HG03060 (cell line): ENCODE measurements around the gene B4GALNT4.
"Not testable (repeated sequence)": the region's sequence is repeated elsewhere in the genome, so short reads cannot be mapped to it uniquely, and the experiment has no call there.

Source experiments
- ATAC-seq: cut with Tn5 transposase; IDR thresholded peaks from one replicate; pipeline ENCODE4 v1.9.1; 2021; ENCODE audit warnings: low read depth, moderate number of reproducible peaks; ENCODE audit not compliant: unreplicated experiment

Gene B4GALNT4

DNA sequence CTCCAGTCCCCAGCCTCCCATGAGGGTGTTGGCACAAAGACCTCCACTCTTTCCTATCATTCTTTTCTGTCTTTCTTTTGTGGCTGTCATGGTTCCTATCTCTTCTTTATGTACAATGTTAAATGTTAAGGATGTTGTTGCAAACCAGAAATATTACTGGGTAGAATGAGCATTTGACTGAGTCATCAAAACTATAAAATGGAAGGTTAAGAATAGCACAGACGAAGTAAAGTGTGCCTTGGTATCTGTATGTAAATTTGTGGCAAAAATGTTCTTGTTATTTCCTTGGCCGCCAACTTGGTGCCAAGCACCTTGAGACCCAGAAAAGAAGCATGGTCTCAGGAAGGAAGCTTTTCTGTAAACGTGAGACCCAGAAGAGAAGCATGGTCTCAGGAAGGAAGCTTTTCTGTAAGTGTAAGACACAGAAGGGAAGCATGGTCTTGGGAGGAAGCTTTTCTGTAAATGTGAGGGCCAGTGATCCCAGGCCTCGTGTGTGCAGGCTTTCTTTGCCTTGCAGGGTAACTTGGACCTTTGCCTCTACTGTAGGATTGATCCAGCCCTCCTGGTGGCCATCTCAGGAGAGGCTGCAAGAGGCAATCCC is 18.0 kb downstream of the B4GALNT4 start:
- no peak for ATAC-seq

DNA sequence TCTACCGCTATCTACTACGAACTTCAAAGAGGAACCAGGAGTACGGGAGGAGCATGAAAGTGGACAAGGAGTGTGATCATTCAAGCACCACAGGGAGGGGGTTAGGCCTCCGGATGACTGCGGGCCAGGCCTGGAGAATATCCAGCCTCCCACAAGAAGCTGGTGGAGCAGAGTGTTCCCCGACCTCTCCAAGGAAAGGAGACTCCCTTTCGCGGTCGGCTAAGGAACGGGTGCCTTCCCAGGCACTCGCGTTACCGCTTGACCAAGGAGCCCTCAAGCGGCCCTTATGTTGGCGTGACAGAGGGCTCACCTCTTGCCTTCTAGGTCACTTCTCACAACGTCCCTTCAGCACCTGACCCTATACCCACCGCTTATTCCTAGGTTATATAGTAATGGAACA is 20.1 kb downstream of the B4GALNT4 start:
- not testable (repeated sequence) for ATAC-seq

DNA sequence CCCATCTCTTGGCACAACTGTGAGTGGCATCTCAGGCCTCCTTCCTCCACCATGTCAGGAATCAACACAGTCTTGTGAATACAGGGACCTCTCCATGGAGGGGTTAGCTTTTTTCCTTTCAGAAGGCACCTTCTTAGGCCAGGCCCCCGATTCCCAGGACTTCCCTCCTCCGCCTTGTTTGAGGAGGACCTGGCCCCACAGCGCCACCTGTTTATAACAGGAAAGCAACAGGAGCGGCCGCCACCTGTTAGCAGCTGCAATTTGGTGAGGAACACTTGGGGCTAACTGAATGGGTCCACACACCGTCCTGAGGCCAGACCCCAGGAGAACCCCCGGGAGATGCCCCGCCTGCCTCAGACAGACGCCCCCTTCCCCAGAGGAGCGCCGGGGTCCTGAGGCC is 20.9 kb downstream of the B4GALNT4 start:
- ATAC-seq: no peak

DNA sequence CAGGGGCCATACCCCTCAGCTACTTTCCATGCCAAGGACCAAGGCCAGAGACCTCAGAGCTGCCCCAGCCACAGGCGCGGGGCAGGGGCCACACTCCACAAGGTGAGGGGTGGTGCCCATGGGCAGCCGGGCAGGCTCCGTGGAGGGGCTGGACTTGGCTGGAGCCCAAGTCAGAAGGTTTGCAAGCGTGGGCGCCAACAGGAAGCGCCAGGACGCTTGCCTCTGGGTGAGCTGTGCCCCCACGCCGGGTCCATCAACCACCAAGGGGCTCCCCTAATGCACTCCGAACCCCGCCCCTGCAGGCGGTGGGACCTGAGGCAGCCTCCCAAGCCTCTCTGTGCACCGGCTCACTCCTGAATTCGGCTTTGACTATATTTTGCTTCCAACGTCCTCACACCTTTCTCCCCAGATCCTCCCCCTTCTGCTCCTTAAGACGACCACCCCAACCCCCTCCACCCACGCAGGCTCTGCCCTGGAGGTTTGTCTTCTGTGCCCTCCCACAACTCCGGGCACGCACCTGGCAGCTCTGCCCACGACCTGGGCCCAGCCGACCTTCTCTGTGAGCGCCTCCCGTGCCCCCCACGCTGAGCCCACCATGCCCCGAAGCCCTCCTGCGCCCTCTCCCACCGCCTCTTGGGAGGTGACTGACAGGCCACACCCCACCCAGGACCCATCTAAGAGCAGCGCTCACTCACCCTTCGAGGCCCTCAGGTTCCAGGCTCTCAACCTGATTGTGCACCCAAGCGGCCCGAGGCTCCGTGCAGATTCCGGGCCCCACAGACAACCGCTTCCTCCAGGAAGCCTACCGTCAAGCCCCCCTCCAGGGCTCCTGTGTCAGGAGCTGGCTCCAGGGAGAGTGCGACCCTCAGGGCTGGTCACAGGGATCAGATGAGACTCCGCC is 22.1 kb downstream of the B4GALNT4 start:
- ATAC-seq: no peak

DNA sequence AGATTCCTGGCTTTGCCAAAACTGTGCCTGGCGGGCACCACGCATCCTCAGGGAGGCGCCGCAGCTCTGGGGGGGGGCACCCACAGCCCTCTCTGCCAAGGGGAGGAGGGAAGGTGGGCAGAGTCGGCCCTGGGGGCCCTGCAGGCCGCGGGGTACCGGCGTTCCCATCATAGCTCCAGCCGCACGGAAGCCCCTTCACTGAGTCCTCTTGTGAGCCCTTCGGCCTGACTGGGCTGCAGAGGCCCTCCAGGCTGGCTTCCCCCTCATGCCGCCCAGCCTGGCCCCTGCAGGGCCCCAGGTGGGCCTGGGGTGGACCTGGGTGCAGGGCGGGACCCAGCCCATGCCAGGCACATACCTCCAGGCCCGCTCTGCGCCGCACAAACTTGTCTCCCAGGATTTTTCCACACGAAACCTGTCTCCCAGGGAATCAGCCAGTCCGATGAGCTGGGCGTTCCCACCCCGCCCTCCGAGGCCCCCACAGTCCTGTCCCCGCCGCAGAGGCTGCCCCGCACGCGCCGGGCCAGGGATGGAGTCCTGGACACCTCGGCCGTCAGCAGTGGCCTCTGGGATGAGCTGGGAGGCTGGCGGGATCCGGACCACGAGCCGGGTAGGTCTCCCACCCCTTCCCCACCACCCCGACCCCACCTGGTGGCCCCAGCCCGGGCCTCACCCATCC is 22.9 kb downstream of the B4GALNT4 start:
- ATAC-seq: no peak

DNA sequence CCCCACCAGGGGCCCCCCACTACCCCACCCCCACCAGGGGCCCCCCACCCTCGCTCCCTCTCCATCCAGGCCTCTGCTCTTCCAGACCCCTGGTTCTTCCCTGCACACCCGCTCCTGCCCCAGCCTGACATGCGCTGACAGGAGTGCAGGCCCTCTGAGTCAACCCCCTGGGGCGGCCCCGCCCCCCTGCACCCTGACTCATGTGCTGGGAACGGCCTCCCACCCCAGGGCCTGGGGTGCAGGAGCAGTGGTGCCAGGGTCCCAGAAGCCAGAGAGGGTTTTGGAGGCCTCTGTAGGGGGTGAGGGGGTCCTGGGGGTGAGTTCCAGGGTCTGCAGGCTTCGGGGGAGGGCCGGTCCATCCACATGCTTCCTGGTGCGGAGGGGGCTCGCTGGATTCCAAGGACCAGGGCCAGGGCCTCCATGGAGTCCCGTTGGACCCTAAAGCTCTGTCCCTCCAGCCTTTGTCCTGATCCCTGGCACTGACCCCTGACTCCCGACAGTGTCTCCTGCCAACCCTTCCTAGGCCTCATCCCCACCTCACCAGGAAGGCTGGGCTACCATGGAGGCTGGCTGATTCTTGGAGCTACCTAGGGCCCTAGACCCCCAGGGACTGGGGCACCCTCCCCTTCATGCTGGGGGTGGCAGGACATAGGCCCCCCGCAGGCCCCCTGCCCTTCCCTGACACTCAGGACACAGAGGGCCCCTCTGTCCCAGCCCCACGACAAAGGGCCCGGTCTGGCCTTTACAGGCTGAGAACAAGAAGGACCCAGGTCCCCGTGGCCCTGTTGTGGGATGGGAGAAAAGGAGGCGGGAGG is 24.1 kb downstream of the B4GALNT4 start:
- no peak for ATAC-seq

DNA sequence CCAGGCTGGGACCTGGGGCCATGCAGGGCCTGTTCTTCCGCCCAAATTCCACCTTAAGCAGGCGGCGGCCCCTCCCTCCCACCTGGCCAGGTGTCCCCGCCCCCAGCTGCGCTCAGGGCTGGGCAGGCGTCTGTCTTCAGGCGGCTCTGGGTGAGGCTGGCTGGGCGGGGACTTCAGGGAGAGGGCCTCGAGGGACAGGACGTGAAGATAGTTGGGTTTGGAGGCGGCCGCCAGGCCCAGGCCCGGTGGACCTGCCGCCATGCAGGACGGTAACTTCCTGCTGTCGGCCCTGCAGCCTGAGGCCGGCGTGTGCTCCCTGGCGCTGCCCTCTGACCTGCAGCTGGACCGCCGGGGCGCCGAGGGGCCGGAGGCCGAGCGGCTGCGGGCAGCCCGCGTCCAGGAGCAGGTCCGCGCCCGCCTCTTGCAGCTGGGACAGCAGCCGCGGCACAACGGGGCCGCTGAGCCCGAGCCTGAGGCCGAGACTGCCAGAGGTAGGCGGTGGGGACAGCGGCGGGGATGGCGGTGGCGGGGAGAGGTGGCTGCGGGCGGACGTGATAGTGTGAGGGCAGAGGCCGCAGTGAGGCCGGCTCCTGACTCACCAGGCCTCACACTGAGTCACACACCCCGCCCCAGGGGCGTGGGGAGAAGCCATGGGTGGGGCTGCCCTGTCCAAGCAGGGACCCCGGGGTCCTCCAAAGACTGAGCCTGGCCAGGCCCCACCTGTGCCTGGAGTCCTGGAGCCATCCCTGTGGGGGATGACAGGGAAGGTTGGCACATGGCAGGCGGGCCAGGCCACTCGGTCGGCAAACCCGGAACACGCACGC is 24.9 kb downstream of the B4GALNT4 start, which contains the start of gene PKP3:
PKP3 (plus strand) TSS at position 176 of the 824 bp plus-strand sequence; CDS start at position 260, 84 bp downstream.
- no peak for ATAC-seq

DNA sequence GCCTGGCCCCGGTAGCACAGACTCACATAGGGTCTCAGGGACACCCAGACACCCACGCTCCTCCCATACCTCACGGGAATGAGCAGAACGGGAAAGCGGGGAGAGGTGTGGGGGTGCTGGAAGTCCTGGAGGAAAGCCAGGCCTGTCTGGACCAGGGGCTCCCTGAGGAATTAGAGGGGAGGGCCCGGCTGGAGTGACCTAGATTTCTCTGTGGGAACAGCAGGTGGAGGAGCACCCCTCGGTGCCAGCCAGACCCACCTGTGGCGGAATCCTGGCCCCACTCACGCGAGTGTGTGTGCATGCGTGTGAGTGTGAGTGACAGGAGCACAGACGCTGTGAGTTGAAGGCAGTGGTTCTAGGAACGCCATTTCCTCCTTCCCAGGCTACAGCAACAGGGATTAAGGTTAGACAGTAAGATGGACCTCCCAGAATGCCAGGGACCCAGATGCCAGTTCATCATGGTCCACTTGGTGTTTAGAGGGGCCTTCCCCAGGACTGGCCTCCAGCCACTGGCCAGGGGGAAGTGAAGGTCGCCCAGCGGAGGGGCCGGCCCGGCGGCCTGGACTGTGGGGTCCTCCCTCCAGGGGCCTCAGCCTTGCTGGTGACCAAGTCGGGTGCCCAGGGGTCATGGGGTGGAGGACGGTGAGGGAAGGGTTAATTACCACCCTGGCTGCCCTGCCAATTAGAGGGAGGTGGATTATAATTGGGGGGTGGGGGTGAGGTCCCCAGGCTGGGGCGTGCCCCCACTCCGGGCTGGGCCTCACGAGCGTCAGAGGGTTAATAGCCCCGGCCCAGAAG is 25.8 kb downstream of the B4GALNT4 start:
- no peak for ATAC-seq

DNA sequence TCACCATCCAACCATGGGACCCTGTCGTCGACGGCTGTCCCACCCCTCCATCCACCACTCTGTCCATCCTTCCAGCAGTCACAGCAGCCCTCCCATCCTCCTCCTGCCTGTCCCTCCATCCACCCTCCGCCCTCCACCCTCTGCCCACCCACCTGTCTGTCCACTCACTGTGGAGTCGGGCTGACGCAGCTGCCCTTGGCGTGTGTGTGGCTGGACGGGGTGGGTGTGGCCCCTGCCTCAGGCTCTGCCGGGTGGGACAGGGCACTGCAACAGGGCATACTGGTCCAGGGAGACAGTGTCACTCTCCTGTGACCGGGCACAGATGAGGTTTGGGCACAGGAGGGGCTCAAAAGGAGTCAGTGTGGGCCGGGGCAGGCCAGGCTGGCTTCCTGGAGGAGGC is 26.6 kb downstream of the B4GALNT4 start:
- no peak for ATAC-seq

DNA sequence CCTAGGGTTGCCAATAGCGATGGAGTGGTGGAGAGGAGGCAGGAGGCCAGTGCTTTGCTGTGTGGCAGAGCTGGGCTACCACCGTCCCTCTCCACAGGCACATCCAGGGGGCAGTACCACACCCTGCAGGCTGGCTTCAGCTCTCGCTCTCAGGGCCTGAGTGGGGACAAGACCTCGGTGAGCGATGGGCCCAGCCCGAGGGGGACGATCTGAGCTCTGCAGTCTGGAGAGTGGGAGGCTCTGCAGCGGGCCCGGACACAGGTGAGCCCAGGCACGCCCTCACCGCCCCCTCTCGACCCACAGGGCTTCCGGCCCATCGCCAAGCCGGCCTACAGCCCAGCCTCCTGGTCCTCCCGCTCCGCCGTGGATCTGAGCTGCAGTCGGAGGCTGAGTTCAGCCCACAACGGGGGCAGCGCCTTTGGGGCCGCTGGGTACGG is 27.2 kb downstream of the B4GALNT4 start:
- ATAC-seq: no peak

DNA sequence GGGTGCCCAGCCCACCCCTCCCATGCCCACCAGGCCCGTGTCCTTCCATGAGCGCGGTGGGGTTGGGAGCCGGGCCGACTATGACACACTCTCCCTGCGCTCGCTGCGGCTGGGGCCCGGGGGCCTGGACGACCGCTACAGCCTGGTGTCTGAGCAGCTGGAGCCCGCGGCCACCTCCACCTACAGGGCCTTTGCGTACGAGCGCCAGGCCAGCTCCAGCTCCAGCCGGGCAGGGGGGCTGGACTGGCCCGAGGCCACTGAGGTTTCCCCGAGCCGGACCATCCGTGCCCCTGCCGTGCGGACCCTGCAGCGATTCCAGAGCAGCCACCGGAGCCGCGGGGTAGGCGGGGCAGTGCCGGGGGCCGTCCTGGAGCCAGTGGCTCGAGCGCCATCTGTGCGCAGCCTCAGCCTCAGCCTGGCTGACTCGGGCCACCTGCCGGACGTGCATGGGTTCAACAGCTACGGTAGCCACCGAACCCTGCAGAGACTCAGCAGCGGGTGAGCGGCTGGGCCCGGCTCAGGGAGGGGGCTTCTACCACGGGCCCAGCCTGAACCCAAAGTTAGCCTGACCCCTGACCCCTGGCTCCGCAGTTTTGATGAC is 27.7 kb downstream of the B4GALNT4 start:
- no peak for ATAC-seq

DNA sequence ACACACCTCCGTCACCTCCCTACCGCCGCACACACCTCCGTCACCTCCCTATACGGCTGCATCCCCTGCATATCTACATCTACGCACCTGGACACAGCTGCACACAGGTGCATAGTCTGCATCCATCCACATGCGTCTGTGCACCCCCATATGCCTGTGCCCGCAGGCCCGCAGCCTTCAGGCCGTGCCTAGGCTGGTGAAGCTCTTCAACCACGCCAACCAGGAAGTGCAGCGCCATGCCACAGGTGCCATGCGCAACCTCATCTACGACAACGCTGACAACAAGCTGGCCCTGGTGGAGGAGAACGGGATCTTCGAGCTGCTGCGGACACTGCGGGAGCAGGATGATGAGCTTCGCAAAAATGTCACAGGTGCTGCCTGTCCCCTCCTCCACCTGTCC is 29.5 kb downstream of the B4GALNT4 start:
- no peak for ATAC-seq

DNA sequence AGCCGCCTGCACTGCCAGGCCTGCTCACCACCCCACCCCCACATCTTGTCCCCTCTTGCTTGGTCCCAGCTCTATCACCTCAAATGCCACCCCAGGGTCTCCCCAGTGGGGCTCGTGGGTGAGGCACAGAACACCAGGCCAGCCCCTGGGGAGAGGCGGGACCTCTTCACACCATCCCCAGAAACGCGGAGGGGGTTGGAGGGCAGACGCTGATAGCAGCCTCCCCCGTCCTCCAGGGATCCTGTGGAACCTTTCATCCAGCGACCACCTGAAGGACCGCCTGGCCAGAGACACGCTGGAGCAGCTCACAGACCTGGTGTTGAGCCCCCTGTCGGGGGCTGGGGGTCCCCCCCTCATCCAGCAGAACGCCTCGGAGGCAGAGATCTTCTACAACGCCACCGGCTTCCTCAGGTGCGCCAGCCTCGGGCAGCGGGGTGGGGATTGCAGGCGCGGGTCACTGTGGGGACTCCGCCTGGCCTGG is 30.5 kb downstream of the B4GALNT4 start:
- ATAC-seq: no peak

DNA sequence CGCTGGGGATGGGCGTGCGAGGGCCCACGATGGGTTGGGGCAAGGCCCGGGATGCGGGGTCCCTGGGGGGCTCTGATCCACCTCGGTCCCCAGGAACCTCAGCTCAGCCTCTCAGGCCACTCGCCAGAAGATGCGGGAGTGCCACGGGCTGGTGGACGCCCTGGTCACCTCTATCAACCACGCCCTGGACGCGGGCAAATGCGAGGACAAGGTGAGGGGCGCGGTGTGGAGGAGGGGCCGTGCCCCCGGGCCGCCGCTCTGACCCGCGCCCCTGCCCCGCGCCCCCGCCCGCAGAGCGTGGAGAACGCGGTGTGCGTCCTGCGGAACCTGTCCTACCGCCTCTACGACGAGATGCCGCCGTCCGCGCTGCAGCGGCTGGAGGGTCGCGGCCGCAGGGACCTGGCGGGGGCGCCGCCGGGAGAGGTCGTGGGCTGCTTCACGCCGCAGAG is 31.0 kb downstream of the B4GALNT4 start:
- no peak for ATAC-seq

DNA sequence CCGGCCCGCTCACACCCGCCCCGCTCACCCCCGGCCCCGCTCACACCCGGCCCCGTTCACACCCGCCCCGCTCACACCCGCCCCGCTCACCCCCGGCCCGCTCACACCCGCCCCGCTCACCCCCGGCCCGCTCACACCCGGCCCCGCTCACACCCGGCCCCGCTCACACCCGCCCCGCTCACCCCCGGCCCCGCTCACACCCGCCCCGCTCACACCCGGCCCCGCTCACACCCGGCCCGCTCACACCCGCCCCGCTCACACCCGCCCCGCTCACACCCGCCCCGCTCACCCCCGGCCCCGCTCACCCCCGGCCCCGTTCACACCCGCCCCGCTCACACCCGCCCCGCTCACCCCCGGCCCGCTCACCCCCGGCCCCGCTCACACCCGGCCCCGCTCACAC is 31.9 kb downstream of the B4GALNT4 start:
- ATAC-seq: not testable (repeated sequence)

DNA sequence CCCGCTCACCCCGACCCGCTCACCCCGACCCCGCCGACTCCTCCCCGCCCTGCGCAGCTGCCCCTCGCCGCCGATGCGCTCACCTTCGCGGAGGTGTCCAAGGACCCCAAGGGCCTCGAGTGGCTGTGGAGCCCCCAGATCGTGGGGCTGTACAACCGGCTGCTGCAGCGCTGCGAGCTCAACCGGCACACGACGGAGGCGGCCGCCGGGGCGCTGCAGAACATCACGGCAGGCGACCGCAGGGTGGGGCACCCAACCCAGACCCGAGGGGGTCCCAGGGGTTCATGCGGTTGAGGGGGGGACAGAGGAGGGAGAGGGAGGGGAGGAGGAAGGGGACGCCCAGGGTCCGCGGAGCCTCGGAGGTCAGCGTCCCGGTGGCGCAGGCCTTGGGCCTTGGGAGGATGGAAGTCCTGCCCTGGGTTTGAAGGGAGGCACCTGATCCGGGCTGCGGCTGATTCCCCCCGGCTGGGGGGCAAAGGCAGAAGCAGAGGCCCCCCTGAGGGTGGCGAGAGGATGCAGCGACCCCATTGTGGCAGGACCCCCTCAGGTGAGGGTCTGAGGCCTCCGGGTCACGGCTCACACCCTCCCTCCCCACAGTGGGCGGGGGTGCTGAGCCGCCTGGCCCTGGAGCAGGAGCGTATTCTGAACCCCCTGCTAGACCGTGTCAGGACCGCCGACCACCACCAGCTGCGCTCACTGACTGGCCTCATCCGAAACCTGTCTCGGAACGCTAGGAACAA is 33.9 kb downstream of the B4GALNT4 start:
- no peak for ATAC-seq

DNA sequence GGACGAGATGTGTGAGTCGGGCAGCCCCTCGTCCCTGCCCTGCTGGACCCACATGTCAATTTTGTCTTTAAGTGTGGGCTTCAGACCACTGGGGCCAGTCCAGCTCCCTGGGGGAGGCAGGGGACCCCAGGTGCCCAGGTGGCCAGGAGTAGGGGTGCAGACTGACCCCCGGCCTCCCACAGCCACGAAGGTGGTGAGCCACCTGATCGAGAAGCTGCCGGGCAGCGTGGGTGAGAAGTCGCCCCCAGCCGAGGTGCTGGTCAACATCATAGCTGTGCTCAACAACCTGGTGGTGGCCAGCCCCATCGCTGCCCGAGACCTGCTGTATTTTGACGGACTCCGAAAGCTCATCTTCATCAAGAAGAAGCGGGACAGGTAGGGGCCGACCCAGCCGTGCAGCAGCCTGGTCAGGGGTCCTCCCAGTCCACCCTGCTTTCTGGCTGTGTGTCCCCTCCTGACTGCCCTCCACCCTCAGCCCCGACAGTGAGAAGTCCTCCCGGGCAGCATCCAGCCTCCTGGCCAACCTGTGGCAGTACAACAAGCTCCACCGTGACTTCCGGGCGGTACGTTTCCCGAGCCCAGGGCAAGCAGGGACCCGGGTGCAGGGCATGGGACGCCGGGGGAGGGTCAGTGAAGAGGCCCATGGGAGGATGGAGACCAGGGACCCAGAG is 34.6 kb downstream of the B4GALNT4 start:
- no peak for ATAC-seq
